Endothelial cell of umbilical vein (primary cell): ENCODE data around the gene POFUT2. TPM values are rescaled to one million over a fixed set of nuclear protein-coding genes. Genes with fewer than 3 reads are reported as not detected.

Source experiments
- BruUV-seq: library from RNA; stranded (reverse); fragments of 400-500 nt; replicated peaks from 2 replicates; lab custom pipeline; 2021; lab: Mats Ljungman, UMichigan
- CTCF ChIA-PET: fragments of 300-600, 350-600 bp; sonication (Branson Sonifier 250); formaldehyde crosslinking; loops from one replicate; lab custom pipeline; 2021; ENCODE audit warnings: antibody characterized with exemption, inconsistent platforms; lab: Charles Lee
- POLR2A ChIA-PET: fragments of 300-600, 350-600 bp; sonication (Branson Sonifier 250); formaldehyde crosslinking; loops from one replicate; lab custom pipeline; 2021; ENCODE audit warnings: antibody characterized with exemption, inconsistent platforms; lab: Charles Lee
- DNase-seq: peaks from one replicate; pipeline ENCODE4 v3.0.0-alpha.2; 2011; ENCODE audit warnings: low read depth, low spot score
- FAIRE-seq: peaks from 2 replicates; lab custom pipeline; 2011; peaks lifted over from hg19 to GRCh38; lab: Jason Lieb, UNC
- H2AFZ ChIP-seq: 2 replicates; pipeline ENCODE4 v1.6.0; 2012; ENCODE audit warnings: low read depth, low read length, control low read depth, inconsistent platforms
- H3K27ac ChIP-seq: 2 replicates; pipeline ENCODE4 v1.5.1; 2011; ENCODE audit warnings: low read depth, mild to moderate bottlenecking, control low read depth, low read length, moderate library complexity; ENCODE audit not compliant: insufficient read depth
- H3K27me3 ChIP-seq, 2 experiments: 2 replicates each; pipeline versions ENCODE4 v1.6.0 to v1.6.1; 2011; ENCODE audit warnings: low read length in 2 of 2, mixed read lengths in 1 of 2; ENCODE audit not compliant: control insufficient read depth in 2 of 2, insufficient read depth in 2 of 2
- H3K36me3 ChIP-seq, 2 experiments: 2 replicates in 1 of 2; 3 replicates in 1 of 2; pipeline ENCODE4 v1.5.1; 2011; ENCODE audit warnings: low read length in 2 of 2, mild to moderate bottlenecking in 1 of 2, moderate library complexity in 1 of 2; ENCODE audit not compliant: control insufficient read depth in 2 of 2, insufficient read depth in 2 of 2; ENCODE audit errors: extremely low read depth in 1 of 2
- H3K4me1 ChIP-seq: 3 replicates; pipeline ENCODE4 v1.5.1; 2011; ENCODE audit warnings: mild to moderate bottlenecking, low read length; ENCODE audit not compliant: control insufficient read depth, insufficient read depth; ENCODE audit errors: extremely low read depth
- H3K4me2 ChIP-seq: 2 replicates; pipeline ENCODE4 v1.6.1; 2011; ENCODE audit warnings: low read length, control low read depth, mixed read lengths; ENCODE audit not compliant: insufficient read depth
- H3K4me3 ChIP-seq, 3 experiments: fragments of 200-600 bp in 1 of 3; sonication (generic), shearing (Covaris generic) in 1 of 3; replicated peaks in 1 of 3; 2 replicates each; pipeline ENCODE4 v1.5.1; 2011 to 2016; ENCODE audit warnings: control low read depth in 3 of 3, low read length in 3 of 3, mild to moderate bottlenecking in 2 of 3, inconsistent platforms in 1 of 3, low read depth in 1 of 3, moderate library complexity in 1 of 3; ENCODE audit not compliant: insufficient read depth in 1 of 3
- H3K79me2 ChIP-seq: 2 replicates; pipeline ENCODE4 v1.6.0; 2012; ENCODE audit warnings: low read length, inconsistent platforms; ENCODE audit not compliant: control insufficient read depth, insufficient read depth
- H3K9ac ChIP-seq: replicated peaks from 2 replicates; pipeline ENCODE3; 2011; ENCODE audit warnings: low read length, control low read depth; ENCODE audit not compliant: insufficient read depth; ENCODE audit errors: extremely low read depth
- H3K9me1 ChIP-seq: replicated peaks from 3 replicates; pipeline ENCODE4 v1.6.0; 2011; ENCODE audit warnings: mild to moderate bottlenecking, low read length; ENCODE audit not compliant: control insufficient read depth, insufficient read depth; ENCODE audit errors: extremely low read depth
- H3K9me3 ChIP-seq: replicated peaks from 2 replicates; pipeline ENCODE4 v1.5.1; 2012; ENCODE audit warnings: low read length, inconsistent platforms; ENCODE audit not compliant: control insufficient read depth, insufficient read depth
- H4K20me1 ChIP-seq: replicated peaks from 2 replicates; pipeline ENCODE3; 2011; ENCODE audit warnings: mild to moderate bottlenecking, low read length; ENCODE audit not compliant: control insufficient read depth, insufficient read depth; ENCODE audit errors: extremely low read depth
- CTCF ChIP-seq, 2 donors: IDR thresholded peaks; 1 replicate in 1 of 2; 2 replicates in 1 of 2; pipeline ENCODE4 v1.5.1; 2011; ENCODE audit warnings: low read length in 2 of 2, mild to moderate bottlenecking in 2 of 2, moderate library complexity in 2 of 2, control low read depth in 1 of 2, inconsistent platforms in 1 of 2, low read depth in 1 of 2; ENCODE audit not compliant: insufficient read depth in 1 of 2; ENCODE audit errors: extremely low read depth in 1 of 2
- EZH2 ChIP-seq: IDR thresholded peaks from 2 replicates; pipeline ENCODE4 v1.6.1; 2012; ENCODE audit warnings: borderline replicate concordance, low read depth, mild to moderate bottlenecking, moderate library complexity, low read length, inconsistent platforms; ENCODE audit not compliant: severe bottlenecking
- FOS ChIP-seq: IDR thresholded peaks from 2 replicates; pipeline ENCODE4 v1.6.1; 2011; ENCODE audit warnings: mild to moderate bottlenecking, low read length, moderate library complexity, borderline replicate concordance; ENCODE audit not compliant: insufficient read depth
- GATA2 ChIP-seq: IDR thresholded peaks from 2 replicates; pipeline ENCODE4 v1.7.0; 2011; ENCODE audit warnings: low read depth, mild to moderate bottlenecking, moderate library complexity, mixed read lengths, low read length; ENCODE audit not compliant: insufficient read length, insufficient read depth
- JUN ChIP-seq: IDR thresholded peaks from 2 replicates; pipeline ENCODE4 v1.6.1; 2011; ENCODE audit warnings: borderline replicate concordance, low read depth; ENCODE audit not compliant: insufficient read length, insufficient read depth
- MAX ChIP-seq: IDR thresholded peaks from 2 replicates; pipeline ENCODE4 v1.6.1; 2011; ENCODE audit not compliant: insufficient read depth, insufficient read length
- POLR2A ChIP-seq: IDR thresholded peaks from 2 replicates; pipeline ENCODE4 v1.6.1; 2012; ENCODE audit warnings: low read depth, mild to moderate bottlenecking, control low read depth, low read length
- POLR2AphosphoS5 ChIP-seq: IDR thresholded peaks from 2 replicates; pipeline ENCODE4 v1.6.1; 2012; ENCODE audit warnings: low read depth, mild to moderate bottlenecking, control low read depth, low read length, moderate library complexity; ENCODE audit not compliant: insufficient read depth
- dilution Hi-C: fragments of 300-500 bp; cut with MboI; formaldehyde crosslinking; loops from one replicate; pipeline ENCODE4 v1.15.0; 2019; ENCODE audit warnings: low sequenced_read_pairs; ENCODE audit not compliant: extremely low pct_ligation_motif_present
- intact Hi-C: fragments of 100-400 bp; cut with micrococcal nuclease; formaldehyde crosslinking; loops from one replicate; pipeline ENCODE4 v1.10.0; 2022
- polyA plus RNA-seq, 4 experiments: library from polyadenylated mRNA; depleted of rRNA in 3 of 4; stranded (reverse) in 3 of 4; unstranded in 1 of 4; fragments of >200 nt; gene quantifications; 2 replicates each; pipeline versions ENCODE4 v1.2.1 to v1.2.3, GENCODE V29; 2011 to 2012; ENCODE audit warnings: missing spikeins in 1 of 4
- total RNA-seq: library from RNA; stranded (reverse); gene quantifications from 2 replicates; pipeline ENCODE4 v1.2.3, GENCODE V29; 2021

The POFUT2 gene
- total and polyA plus RNA-seq, 2 donors (not counting 3 experiments of a cell fraction or from before 2014, with no cell fraction given) = 30.7 to 47.5 TPM

- no peak overlapping the region for H3K4me3 ChIP-seq
- H3K27me3 ChIP-seq = no peaks in the 10 kb centered on the region
- H4K20me1 ChIP-seq = no peaks in the 10 kb centered on the region
- FAIRE-seq (no peak), DNase-seq (no peak)
- H3K27ac ChIP-seq = no peak overlapping the region
- H3K4me1 ChIP-seq = peaks cover 31% of the 10 kb centered on the region
- no peaks in the 10 kb centered on the region for H3K79me2 ChIP-seq
- no peaks in the 10 kb centered on the region for H3K9me1 ChIP-seq
- H3K9ac ChIP-seq = no peak overlapping the region
- no peak overlapping the region for H3K4me2 ChIP-seq
- H3K9me3 ChIP-seq = no peaks in the 10 kb centered on the region
- intact Hi-C loops = no loop called here
- dilution Hi-C loops = no loop called here
- H2AFZ ChIP-seq = no peak overlapping the region
- TF ChIP-seq POLR2A (no peak), GATA2 (no peak), CTCF (IDR thresholded peaks at IDR 0.05; ENCODE audit: extremely low read depth in 1 of 2, insufficient read depth in 1 of 2, low read depth in 1 of 2, low read length in 2 of 2) (no peak), FOS (no peak), JUN (no peak), EZH2 (no peak), POLR2AphosphoS5 (no peak), MAX (no peak)
- BruUV-seq = no TSS peak
- ChIA-PET CTCF (no interaction called here), POLR2A (no interaction called here)
- H3K36me3 ChIP-seq = no peaks in the 10 kb centered on the region
Measured at GRCh38 chr21:45313015-45313414, 25.3 kb upstream of the POFUT2 start.
